Activated T-helper 17 cell treated with anti-CD3 and anti-CD28 coated beads, Interleukin-2, amount 50 U/mL, for 72 hours (primary cell): ENCODE results near the gene ATG2A. TPM values are rescaled to one million over a fixed set of nuclear protein-coding genes. Genes with fewer than 3 reads are reported as not detected.
A peak's percentile ranks its signal among the peaks of the same experiment; 100 is the strongest.

Experiments used
- ATAC-seq: fragments of 150-1000 bp; cut with Tn5 transposase; replicated peaks from 2 replicates; pipeline ENCODE4 v1.10.0; 2021; ENCODE audit warnings: mild to moderate bottlenecking, moderate library complexity
- H3K27ac Mint-ChIP-seq: one replicate; pipeline ENCODE4 v1.8.0; 2022; ENCODE audit warnings: mixed read lengths
- H3K27me3 Mint-ChIP-seq: one replicate; pipeline ENCODE4 v1.8.0; 2022; ENCODE audit warnings: mixed read lengths
- H3K36me3 Mint-ChIP-seq: one replicate; pipeline ENCODE4 v1.8.0; 2022; ENCODE audit warnings: low read depth, mild to moderate bottlenecking, mixed read lengths
- H3K4me1 Mint-ChIP-seq: one replicate; pipeline ENCODE4 v1.8.0; 2022; ENCODE audit warnings: mixed read lengths
- H3K4me3 Mint-ChIP-seq: one replicate; pipeline ENCODE4 v1.8.0; 2022; ENCODE audit warnings: mild to moderate bottlenecking, mixed read lengths
- H3K9me3 Mint-ChIP-seq: one replicate; pipeline ENCODE4 v1.8.0; 2022; ENCODE audit warnings: mixed read lengths
- total RNA-seq, 2 donors: library from RNA; stranded (reverse); gene quantifications; one replicate each; pipeline ENCODE4 v1.2.3, GENCODE V29; 2022

ATG2A gene
- total RNA-seq, 2 donors from 2014 or later: 20.9 to 23.1 TPM

GRCh38 chr11:64890522-64890939 is 26.5 kb downstream of the ATG2A start:
- Mint-ChIP-seq H3K36me3 (no peaks in the 10 kb centered on the region), H3K4me3 (no peak overlapping the region), H3K9me3 (no peaks in the 10 kb centered on the region), H3K4me1 (peaks cover 13% of the 10 kb centered on the region), H3K27me3 (no peaks in the 10 kb centered on the region), H3K27ac (no peak overlapping the region)
- no peak for ATAC-seq

- Mint-ChIP-seq H3K9me3 (no peaks in the 10 kb centered on the region), H3K4me3 (no peak overlapping the region), H3K36me3 (no peaks in the 10 kb centered on the region), H3K27ac (no peak overlapping the region), H3K4me1 (peaks cover 18% of the 10 kb centered on the region), H3K27me3 (no peaks in the 10 kb centered on the region)
- peak; percentile 12 for ATAC-seq
Measured at GRCh38 chr11:64888729-64889511, 28.1 kb downstream of the ATG2A start.

GRCh38 chr11:64888406-64888728 is 28.6 kb downstream of the ATG2A start:
- Mint-ChIP-seq H3K36me3 (no peaks in the 10 kb centered on the region), H3K4me3 (peak overlapping the region; percentile 74), H3K9me3 (no peaks in the 10 kb centered on the region), H3K27me3 (no peaks in the 10 kb centered on the region), H3K27ac (peak overlapping the region; percentile 71), H3K4me1 (peaks cover 18% of the 10 kb centered on the region)
- no peak for ATAC-seq

GRCh38 chr11:64887757-64888405 is 29.1 kb downstream of the ATG2A start:
- Mint-ChIP-seq H3K4me1 (peaks cover 18% of the 10 kb centered on the region), H3K36me3 (no peaks in the 10 kb centered on the region), H3K27me3 (no peaks in the 10 kb centered on the region), H3K27ac (peak overlapping the region; percentile 71), H3K4me3 (peak overlapping the region; percentile 74), H3K9me3 (no peaks in the 10 kb centered on the region)
- ATAC-seq: peak; percentile 85

- H3K36me3 Mint-ChIP-seq: no peaks in the 10 kb centered on the region
Measured at GRCh38 chr11:64887234-64887756, 29.7 kb downstream of the ATG2A start.

GRCh38 chr11:64885367-64886286 is 31.4 kb downstream of the ATG2A start:
- Mint-ChIP-seq H3K4me3 (peak overlapping the region; percentile 65), H3K27ac (peak overlapping the region; percentile 76), H3K4me1 (peaks cover 22% of the 10 kb centered on the region), H3K27me3 (no peaks in the 10 kb centered on the region), H3K36me3 (no peaks in the 10 kb centered on the region), H3K9me3 (no peaks in the 10 kb centered on the region)
- peak; percentile 90 for ATAC-seq

More at GRCh38 chr11:64887234-64887756, 29.7 kb downstream of the ATG2A start:
- Mint-ChIP-seq H3K9me3 (no peaks in the 10 kb centered on the region), H3K4me1 (peaks cover 18% of the 10 kb centered on the region), H3K27me3 (no peaks in the 10 kb centered on the region), H3K4me3 (peak overlapping the region; percentile 74), H3K27ac (peak overlapping the region; percentile 71)
- no peak for ATAC-seq

GRCh38 chr11:64884019-64884418 is 33.0 kb downstream of the ATG2A start:
- peaks cover 30% of the 10 kb centered on the region for H3K4me1 Mint-ChIP-seq
- peak overlapping the region; percentile 58 for H3K27ac Mint-ChIP-seq
- H3K4me3 Mint-ChIP-seq: no peak overlapping the region
- H3K27me3 Mint-ChIP-seq: no peaks in the 10 kb centered on the region
- ATAC-seq: no peak
- no peaks in the 10 kb centered on the region for H3K36me3 Mint-ChIP-seq
- no peaks in the 10 kb centered on the region for H3K9me3 Mint-ChIP-seq

GRCh38 chr11:64883575-64883974 is 33.4 kb downstream of the ATG2A start:
- H3K4me1 Mint-ChIP-seq: peaks cover 32% of the 10 kb centered on the region
- no peak overlapping the region for H3K4me3 Mint-ChIP-seq
- no peaks in the 10 kb centered on the region for H3K36me3 Mint-ChIP-seq
- H3K27me3 Mint-ChIP-seq: no peaks in the 10 kb centered on the region
- H3K27ac Mint-ChIP-seq: no peak overlapping the region
- no peaks in the 10 kb centered on the region for H3K9me3 Mint-ChIP-seq
- ATAC-seq: no peak

- no peaks in the 10 kb centered on the region for H3K9me3 Mint-ChIP-seq
- H3K36me3 Mint-ChIP-seq: peaks cover 10% of the 10 kb centered on the region
- H3K4me3 Mint-ChIP-seq: no peak overlapping the region
- ATAC-seq: no peak
- peaks cover 29% of the 10 kb centered on the region for H3K4me1 Mint-ChIP-seq
- H3K27ac Mint-ChIP-seq: no peak overlapping the region
- no peaks in the 10 kb centered on the region for H3K27me3 Mint-ChIP-seq
Measured at GRCh38 chr11:64882243-64882642, 34.8 kb downstream of the ATG2A start.

- peaks cover 35% of the 10 kb centered on the region for H3K4me1 Mint-ChIP-seq
- no peak overlapping the region for H3K27ac Mint-ChIP-seq
- H3K4me3 Mint-ChIP-seq: peak overlapping the region; percentile 99
Measured at GRCh38 chr11:64881476-64881875, 35.5 kb downstream of the ATG2A start.

GRCh38 chr11:64880240-64881001 is 36.6 kb downstream of the ATG2A start:
- no peaks in the 10 kb centered on the region for H3K27me3 Mint-ChIP-seq
- H3K27ac Mint-ChIP-seq: peak overlapping the region; percentile 89
- no peaks in the 10 kb centered on the region for H3K9me3 Mint-ChIP-seq
- peaks cover 28% of the 10 kb centered on the region for H3K36me3 Mint-ChIP-seq
- H3K4me3 Mint-ChIP-seq: peak overlapping the region; percentile 99
- H3K4me1 Mint-ChIP-seq: peaks cover 36% of the 10 kb centered on the region
- no peak for ATAC-seq

More at GRCh38 chr11:64881476-64881875, 35.5 kb downstream of the ATG2A start:
- no peak for ATAC-seq
- no peaks in the 10 kb centered on the region for H3K27me3 Mint-ChIP-seq
- H3K9me3 Mint-ChIP-seq: no peaks in the 10 kb centered on the region
- peaks cover 17% of the 10 kb centered on the region for H3K36me3 Mint-ChIP-seq

- peaks cover 38% of the 10 kb centered on the region for H3K36me3 Mint-ChIP-seq
- peak overlapping the region; percentile 89 for H3K27ac Mint-ChIP-seq
- no peak for ATAC-seq
- H3K27me3 Mint-ChIP-seq: no peaks in the 10 kb centered on the region
- peak overlapping the region; percentile 99 for H3K4me3 Mint-ChIP-seq
- no peaks in the 10 kb centered on the region for H3K9me3 Mint-ChIP-seq
- peaks cover 42% of the 10 kb centered on the region for H3K4me1 Mint-ChIP-seq
Measured at GRCh38 chr11:64879244-64879900, 37.6 kb downstream of the ATG2A start.

GRCh38 chr11:64878494-64879243 is 38.3 kb downstream of the ATG2A start, which contains the start of gene EHD1:
EHD1 (minus strand) TSS chr11:64878621; CDS start chr11:64878464, 157 bp downstream.
- Mint-ChIP-seq H3K4me1 (peaks cover 44% of the 10 kb centered on the region), H3K4me3 (peak within 1 kb of the TSS; percentile 99), H3K9me3 (no peaks in the 10 kb centered on the region), H3K36me3 (peaks cover 45% of the 10 kb centered on the region), H3K27ac (peak within 1 kb of the TSS; percentile 89), H3K27me3 (no peaks in the 10 kb centered on the region)
- peak; percentile 75 for ATAC-seq
